ENCODE measurements around the gene NXPH4.

Gene NXPH4

GRCh38 chr12:57216014-57216911, at the start of gene NXPH4:
Gene NXPH4 (plus strand): TSS chr12:57216794. CDS start chr12:57216970, 176 bp downstream.
- TF ChIP-seq RAD21 (IDR thresholded peaks at IDR 0.05; ENCODE audit: low read depth), result no peak
- peak; percentile 94 for TF ChIP-seq ZBTB7A (IDR thresholded peaks at IDR 0.05; ENCODE audit: low read depth)
- TF ChIP-seq MAX (IDR thresholded peaks at IDR 0.05), result peak; percentile 90
- peak; percentile 7; the same call in 1 of the 2 replicates for TF ChIP-seq EGR1 (IDR thresholded peaks at IDR 0.05)

GRCh38 chr12:57166971-57167371, 49.6 kb upstream of the NXPH4 start:
- no peak for TF ChIP-seq EP300 (IDR thresholded peaks at IDR 0.05; ENCODE audit: borderline replicate concordance)
- TF ChIP-seq TAF1 (IDR thresholded peaks at IDR 0.05; ENCODE audit: low read depth), result no peak
- TF ChIP-seq TCF12 (IDR thresholded peaks at IDR 0.05; ENCODE audit: low read depth), result no peak
- no peak for TF ChIP-seq ZBTB7A (IDR thresholded peaks at IDR 0.05; ENCODE audit: low read depth)
- no peak for TF ChIP-seq REST (IDR thresholded peaks at IDR 0.05; ENCODE audit: low read depth)
- TF ChIP-seq TEAD4 (IDR thresholded peaks at IDR 0.05), result no peak
- no peak for TF ChIP-seq FOXM1 (IDR thresholded peaks at IDR 0.05; ENCODE audit: borderline replicate concordance, low read depth)
- no peak for TF ChIP-seq EGR1 (IDR thresholded peaks at IDR 0.05)
- TF ChIP-seq NFIC (IDR thresholded peaks at IDR 0.05), result no peak
- TF ChIP-seq YY1 (IDR thresholded peaks at IDR 0.05; ENCODE audit: low read depth), result no peak

- TF ChIP-seq YY1 (IDR thresholded peaks at IDR 0.05; ENCODE audit: low read depth) (no peak), CREB1 (IDR thresholded peaks at IDR 0.05; ENCODE audit: low read depth) (no peak), USF1 (IDR thresholded peaks at IDR 0.05) (no peak), RAD21 (IDR thresholded peaks at IDR 0.05; ENCODE audit: low read depth) (no peak), NFIC (IDR thresholded peaks at IDR 0.05) (no peak), MAX (IDR thresholded peaks at IDR 0.05) (no peak), ZBTB7A (IDR thresholded peaks at IDR 0.05; ENCODE audit: low read depth) (no peak), REST (IDR thresholded peaks at IDR 0.05; ENCODE audit: low read depth) (no peak), TEAD4 (IDR thresholded peaks at IDR 0.05) (no peak), TCF12 (IDR thresholded peaks at IDR 0.05; ENCODE audit: low read depth) (no peak), EGR1 (IDR thresholded peaks at IDR 0.05) (no peak), FOXM1 (IDR thresholded peaks at IDR 0.05; ENCODE audit: borderline replicate concordance, low read depth) (no peak), EP300 (IDR thresholded peaks at IDR 0.05; ENCODE audit: borderline replicate concordance) (no peak), TAF1 (IDR thresholded peaks at IDR 0.05; ENCODE audit: low read depth) (no peak), CEBPB (IDR thresholded peaks at IDR 0.05) (no peak)
Measured at GRCh38 chr12:57168058-57168457, 48.5 kb upstream of the NXPH4 start.

- TF ChIP-seq CEBPB (IDR thresholded peaks at IDR 0.05) (no peak), RAD21 (IDR thresholded peaks at IDR 0.05; ENCODE audit: low read depth) (no peak), USF1 (IDR thresholded peaks at IDR 0.05) (no peak), MAX (IDR thresholded peaks at IDR 0.05) (no peak), EP300 (IDR thresholded peaks at IDR 0.05; ENCODE audit: borderline replicate concordance) (no peak), TEAD4 (IDR thresholded peaks at IDR 0.05) (no peak)
Measured at GRCh38 chr12:57169046-57169795, 47.4 kb upstream of the NXPH4 start.

GRCh38 chr12:57169969-57170368, 46.6 kb upstream of the NXPH4 start:
- TF ChIP-seq NFIC (IDR thresholded peaks at IDR 0.05), result no peak
- TF ChIP-seq RAD21 (IDR thresholded peaks at IDR 0.05; ENCODE audit: low read depth), result no peak
- no peak for TF ChIP-seq USF1 (IDR thresholded peaks at IDR 0.05)
- no peak for TF ChIP-seq TEAD4 (IDR thresholded peaks at IDR 0.05)
- no peak for TF ChIP-seq TAF1 (IDR thresholded peaks at IDR 0.05; ENCODE audit: low read depth)
- TF ChIP-seq FOXM1 (IDR thresholded peaks at IDR 0.05; ENCODE audit: borderline replicate concordance, low read depth), result no peak
- no peak for TF ChIP-seq MAX (IDR thresholded peaks at IDR 0.05)
- TF ChIP-seq CREB1 (IDR thresholded peaks at IDR 0.05; ENCODE audit: low read depth), result no peak
- TF ChIP-seq REST (IDR thresholded peaks at IDR 0.05; ENCODE audit: low read depth), result no peak
- no peak for TF ChIP-seq EGR1 (IDR thresholded peaks at IDR 0.05)
- TF ChIP-seq TCF12 (IDR thresholded peaks at IDR 0.05; ENCODE audit: low read depth), result no peak
